Measurements from ENCODE around the gene PRCP. TPM values are rescaled to one million over a fixed set of nuclear protein-coding genes. Genes with fewer than 3 reads are reported as not detected.

The PRCP gene
- total and polyA plus RNA-seq, 11 donors = 21.2 to 99.4 (median 44.0) TPM

DNA sequence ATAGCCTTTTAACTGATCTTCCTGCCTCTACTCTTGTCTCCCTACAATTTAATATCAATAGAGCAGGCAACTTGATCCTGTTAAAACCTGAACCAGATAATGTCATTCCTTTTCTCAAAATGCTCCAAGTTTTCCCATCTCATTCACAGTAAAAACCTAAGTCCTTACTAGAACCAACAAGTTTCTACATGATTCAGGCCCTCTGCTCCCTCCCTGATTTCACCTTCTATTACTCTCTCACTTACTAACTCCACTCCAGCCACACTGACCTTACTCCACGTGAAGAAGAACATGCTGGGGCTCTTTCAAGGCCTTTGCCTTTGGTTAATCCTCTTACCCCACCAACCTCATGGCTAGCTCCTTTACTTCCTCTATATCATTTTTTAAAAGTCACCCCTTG, 71.1 kb downstream of the PRCP start:
- no peaks in the 10 kb centered on the region for H3K9me3 ChIP-seq
- H3K27me3 ChIP-seq = no peaks in the 10 kb centered on the region
- 79 to 87% (median 84%) methylated on average over 1 of the region's 1 CpG for WGBS, 4 donors
- no peak overlapping the region for H3K4me3 ChIP-seq
- peaks cover 0 to 38% (median 20%) of the 10 kb centered on the region in 9 donors for H3K36me3 ChIP-seq
- no peak overlapping the region for H3K27ac ChIP-seq
- H3K4me1 ChIP-seq = peaks cover 0 to 5% (median 0%) of the 10 kb centered on the region in 12 donors
- DNase-seq (no peak), ATAC-seq (no peak)
- no peak for TF ChIP-seq POLR2A (IDR thresholded peaks at IDR 0.05)
- TF ChIP-seq, protein P1, sequence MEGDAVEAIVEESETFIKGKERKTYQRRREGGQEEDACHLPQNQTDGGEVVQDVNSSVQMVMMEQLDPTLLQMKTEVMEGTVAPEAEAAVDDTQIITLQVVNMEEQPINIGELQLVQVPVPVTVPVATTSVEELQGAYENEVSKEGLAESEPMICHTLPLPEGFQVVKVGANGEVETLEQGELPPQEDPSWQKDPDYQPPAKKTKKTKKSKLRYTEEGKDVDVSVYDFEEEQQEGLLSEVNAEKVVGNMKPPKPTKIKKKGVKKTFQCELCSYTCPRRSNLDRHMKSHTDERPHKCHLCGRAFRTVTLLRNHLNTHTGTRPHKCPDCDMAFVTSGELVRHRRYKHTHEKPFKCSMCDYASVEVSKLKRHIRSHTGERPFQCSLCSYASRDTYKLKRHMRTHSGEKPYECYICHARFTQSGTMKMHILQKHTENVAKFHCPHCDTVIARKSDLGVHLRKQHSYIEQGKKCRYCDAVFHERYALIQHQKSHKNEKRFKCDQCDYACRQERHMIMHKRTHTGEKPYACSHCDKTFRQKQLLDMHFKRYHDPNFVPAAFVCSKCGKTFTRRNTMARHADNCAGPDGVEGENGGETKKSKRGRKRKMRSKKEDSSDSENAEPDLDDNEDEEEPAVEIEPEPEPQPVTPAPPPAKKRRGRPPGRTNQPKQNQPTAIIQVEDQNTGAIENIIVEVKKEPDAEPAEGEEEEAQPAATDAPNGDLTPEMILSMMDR (IDR thresholded peaks at IDR 0.05) = no peak
- intact Hi-C loops (cut with DNase I) = no loop called here

DNA sequence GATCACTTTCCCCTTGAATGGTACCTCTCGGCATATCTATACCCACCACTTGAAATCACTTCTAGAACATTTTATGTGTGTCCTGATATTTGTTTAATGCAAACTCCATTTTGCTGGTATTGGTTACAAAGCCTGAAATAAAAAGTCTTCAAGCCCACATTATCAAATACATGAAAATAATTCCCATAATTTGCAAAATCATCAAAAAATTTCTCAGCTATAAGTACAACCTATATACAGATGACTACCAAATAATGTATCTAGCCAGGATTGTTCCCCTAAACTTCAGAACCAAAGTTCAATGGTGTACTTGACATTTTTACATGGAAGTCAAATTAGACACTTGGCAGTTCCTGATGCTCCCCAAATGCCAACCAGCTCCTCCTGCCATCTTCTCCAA, 71.8 kb downstream of the PRCP start:
- Histone ChIP-seq H3K36me3 (peaks cover 0 to 33% (median 18%) of the 10 kb centered on the region in 9 donors), H3K4me1 (peaks cover 0 to 12% (median under 1%) of the 10 kb centered on the region in 12 donors), H3K4me3 (no peak overlapping the region), H3K9me3 (no peaks in the 10 kb centered on the region), H3K27ac (no peak overlapping the region), H3K27me3 (no peaks in the 10 kb centered on the region)
- TF ChIP-seq, protein P1 (IDR thresholded peaks at IDR 0.05) = no peak
- no peak for TF ChIP-seq POLR2A (IDR thresholded peaks at IDR 0.05)
- ATAC-seq (no peak), DNase-seq (no peak)
- WGBS, 4 donors = 92 to 100% (median 95%) methylated on average over 1 of the region's 1 CpG
- intact Hi-C loops (cut with DNase I) = no loop called here

DNA sequence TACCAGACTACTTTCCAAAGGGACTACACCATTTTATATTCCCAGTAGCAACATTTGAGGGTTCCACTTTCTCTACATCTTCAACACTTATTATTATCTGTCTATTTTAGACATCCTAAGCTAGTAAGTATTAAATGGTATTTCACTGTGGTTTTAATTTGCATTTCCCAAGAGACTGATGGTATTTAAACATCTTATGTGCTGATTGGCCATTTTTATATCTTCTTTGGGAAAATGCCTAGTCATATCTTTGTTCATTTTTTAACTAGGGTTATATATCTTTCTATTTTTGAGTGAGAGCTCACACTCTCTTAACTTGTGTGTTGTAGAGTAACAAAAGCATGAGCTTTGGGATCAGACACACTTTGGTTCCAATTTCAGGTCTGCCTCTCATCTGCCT, 73.7 kb downstream of the PRCP start:
- TF ChIP-seq, protein P1 (IDR thresholded peaks at IDR 0.05) = no peak
- TF ChIP-seq POLR2A (IDR thresholded peaks at IDR 0.05) = no peak
- H3K27ac ChIP-seq = no peak overlapping the region
- peaks cover 0 to 22% (median 2%) of the 10 kb centered on the region in 12 donors for H3K4me1 ChIP-seq
- ATAC-seq = no peak
- no peak for DNase-seq
- no peaks in the 10 kb centered on the region for H3K27me3 ChIP-seq
- intact Hi-C loops (cut with DNase I) = no loop called here
- peaks cover 0 to 20% (median 7%) of the 10 kb centered on the region in 9 donors for H3K36me3 ChIP-seq
- H3K4me3 ChIP-seq = no peak overlapping the region
- H3K9me3 ChIP-seq = no peaks in the 10 kb centered on the region

DNA sequence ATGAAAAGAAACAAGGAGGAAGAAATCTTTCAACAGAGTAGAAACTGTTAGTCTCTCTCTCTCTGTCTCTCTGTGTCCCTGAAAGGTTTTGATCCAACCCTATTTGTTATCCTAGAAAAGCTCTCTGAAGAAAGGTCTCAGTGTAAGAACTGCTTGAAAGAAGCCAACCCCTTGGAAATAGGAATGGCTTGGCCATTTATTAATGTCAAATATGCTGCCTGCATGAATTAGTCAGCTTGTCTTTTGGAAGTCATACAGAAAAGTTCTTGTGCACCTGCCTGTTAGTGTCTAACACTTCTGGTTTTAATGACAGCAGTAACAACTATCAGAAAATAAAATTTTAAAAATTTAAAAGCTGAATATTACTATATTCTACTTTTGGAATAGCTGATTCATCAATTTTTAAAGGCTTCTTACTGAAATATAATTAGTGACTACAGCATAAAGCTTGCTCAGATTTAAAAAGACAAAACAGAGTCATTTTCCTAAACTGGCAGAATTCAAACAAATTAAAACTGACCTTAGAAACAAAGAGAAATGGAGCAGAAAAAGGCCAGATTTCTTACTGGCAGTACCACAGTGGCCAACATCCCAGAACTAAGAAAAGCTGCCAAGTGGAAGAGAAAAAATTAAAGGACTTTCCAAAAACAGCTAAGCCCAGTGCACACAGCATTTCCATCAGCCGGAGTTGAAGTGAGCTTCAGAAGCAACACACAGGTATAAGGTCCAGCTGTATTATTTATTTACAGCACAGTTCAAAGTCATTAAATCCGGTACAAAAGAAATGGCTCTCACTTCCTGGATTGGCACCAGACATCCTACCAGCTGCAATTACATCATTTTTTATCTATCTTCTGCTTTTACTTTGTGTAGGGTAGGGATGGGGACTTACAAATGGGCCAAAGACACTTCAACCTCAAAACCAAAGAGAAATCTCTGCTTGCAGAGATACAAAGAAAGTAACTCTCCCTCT, 76.3 kb downstream of the PRCP start:
- 21 to 65% (median 36%) methylated on average over 2 of the region's 2 CpGs for WGBS, 4 donors
- peaks cover 0 to 22% (median 2%) of the 10 kb centered on the region in 12 donors for H3K4me1 ChIP-seq
- no peaks in the 10 kb centered on the region for H3K9me3 ChIP-seq
- H3K27ac ChIP-seq = no peak overlapping the region
- no peak for ATAC-seq
- no peaks in the 10 kb centered on the region for H3K27me3 ChIP-seq
- TF ChIP-seq, protein P1 (IDR thresholded peaks at IDR 0.05) = no peak
- TF ChIP-seq POLR2A (IDR thresholded peaks at IDR 0.05) = no peak
- intact Hi-C loops (cut with DNase I) = no loop called here
- H3K36me3 ChIP-seq = peaks cover 0 to 17% (median 7%) of the 10 kb centered on the region in 9 donors
- no peak overlapping the region for H3K4me3 ChIP-seq
- no peak for DNase-seq
